OCI-LY3 (cell line): ENCODE data around the gene LGALS14.

Experiments
- H2AFZ ChIP-seq: fragments of 200-600, 300-600 bp; shearing (Covaris generic); 2 replicates; pipeline ENCODE4 v1.6.0; 2014; ENCODE audit warnings: antibody characterized with exemption, low read depth, low read length
- H3K27ac ChIP-seq: fragments of 200-600, 300-600 bp; sonication (generic); 2 replicates; pipeline ENCODE4 v1.5.1; 2014; ENCODE audit warnings: mild to moderate bottlenecking, low read length, moderate library complexity, mixed read lengths
- H3K27me3 ChIP-seq: fragments of 200-600, 300-600 bp; sonication (generic); 2 replicates; pipeline ENCODE4 v1.6.1; 2014; ENCODE audit warnings: low read depth, low read length, mixed read lengths
- H3K36me3 ChIP-seq: fragments of 200-600, 300-600 bp; sonication (generic); replicated peaks from 2 replicates; pipeline ENCODE3; 2014; ENCODE audit warnings: low read depth, low read length, mixed read lengths
- H3K4me1 ChIP-seq: fragments of 300-600, 200-600 bp; sonication (generic); 2 replicates; pipeline ENCODE4 v1.6.1; 2014; ENCODE audit warnings: low read length, mixed read lengths
- H3K4me2 ChIP-seq: fragments of 200-600, 300-600 bp; sonication (generic); 2 replicates; pipeline ENCODE4 v1.6.1; 2014; ENCODE audit warnings: low read length, mixed read lengths
- H3K4me3 ChIP-seq: fragments of 300-600, 200-600 bp; sonication (generic); 2 replicates; pipeline ENCODE4 v1.5.1; 2014; ENCODE audit warnings: antibody characterized with exemption, mild to moderate bottlenecking, low read length, moderate library complexity
- H3K79me2 ChIP-seq: fragments of 300-600, 200-600 bp; shearing (Covaris generic); 2 replicates; pipeline ENCODE4 v1.6.1; 2014; ENCODE audit warnings: mild to moderate bottlenecking, low read length, mixed read lengths
- H3K9ac ChIP-seq: fragments of 300-600, 200-600 bp; shearing (Covaris generic); 2 replicates; pipeline ENCODE4 v1.6.0; 2014; ENCODE audit warnings: mild to moderate bottlenecking, low read length, moderate library complexity
- H3K9me3 ChIP-seq: fragments of 200-600, 300-600 bp; shearing (Covaris generic); 2 replicates; pipeline ENCODE4 v1.6.1; 2014; ENCODE audit warnings: low read length, mixed read lengths; ENCODE audit not compliant: insufficient read depth
- H4K20me1 ChIP-seq: fragments of 200-600, 300-600 bp; sonication (generic); 2 replicates; pipeline ENCODE4 v1.6.1; 2016; ENCODE audit warnings: low read length, mixed read lengths; ENCODE audit not compliant: insufficient read depth
- EZH2phosphoT487 ChIP-seq: fragments of 200-600 bp; shearing (Covaris generic); IDR thresholded peaks from 2 replicates; pipeline ENCODE4 v1.6.1; 2018; ENCODE audit warnings: antibody characterized with exemption, mixed run types, low read depth
- TF ChIP-seq, protein P1 (sequence below): fragments of 200-600, 300-600 bp; sonication (generic); IDR thresholded peaks from 2 replicates; pipeline ENCODE4 v1.5.1; 2014; ENCODE audit warnings: antibody characterized with exemption, low read length, low read depth

The LGALS14 gene

DNA sequence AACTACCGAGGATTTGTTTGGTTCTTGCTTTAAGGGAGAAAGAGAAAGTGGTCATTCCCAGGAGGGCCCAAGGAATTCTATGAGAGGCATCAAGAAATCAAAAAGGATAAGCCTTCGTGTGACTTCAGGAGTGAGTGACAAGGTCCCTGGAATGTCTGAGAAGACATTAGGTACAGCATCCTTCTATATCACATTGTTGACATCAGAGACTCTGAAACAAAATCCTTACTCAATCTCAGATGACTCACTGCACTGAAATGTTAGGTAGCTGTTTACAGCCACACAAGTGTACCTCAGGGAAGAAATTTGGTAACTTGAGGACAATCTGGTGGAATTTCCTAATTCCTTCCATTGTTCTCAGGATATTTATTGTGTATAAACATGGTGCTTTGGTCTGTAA lies 7.9 kb upstream of the LGALS14 start:
- TF ChIP-seq, protein P1, sequence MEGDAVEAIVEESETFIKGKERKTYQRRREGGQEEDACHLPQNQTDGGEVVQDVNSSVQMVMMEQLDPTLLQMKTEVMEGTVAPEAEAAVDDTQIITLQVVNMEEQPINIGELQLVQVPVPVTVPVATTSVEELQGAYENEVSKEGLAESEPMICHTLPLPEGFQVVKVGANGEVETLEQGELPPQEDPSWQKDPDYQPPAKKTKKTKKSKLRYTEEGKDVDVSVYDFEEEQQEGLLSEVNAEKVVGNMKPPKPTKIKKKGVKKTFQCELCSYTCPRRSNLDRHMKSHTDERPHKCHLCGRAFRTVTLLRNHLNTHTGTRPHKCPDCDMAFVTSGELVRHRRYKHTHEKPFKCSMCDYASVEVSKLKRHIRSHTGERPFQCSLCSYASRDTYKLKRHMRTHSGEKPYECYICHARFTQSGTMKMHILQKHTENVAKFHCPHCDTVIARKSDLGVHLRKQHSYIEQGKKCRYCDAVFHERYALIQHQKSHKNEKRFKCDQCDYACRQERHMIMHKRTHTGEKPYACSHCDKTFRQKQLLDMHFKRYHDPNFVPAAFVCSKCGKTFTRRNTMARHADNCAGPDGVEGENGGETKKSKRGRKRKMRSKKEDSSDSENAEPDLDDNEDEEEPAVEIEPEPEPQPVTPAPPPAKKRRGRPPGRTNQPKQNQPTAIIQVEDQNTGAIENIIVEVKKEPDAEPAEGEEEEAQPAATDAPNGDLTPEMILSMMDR: no peak
- TF ChIP-seq EZH2phosphoT487: no peak
- Histone ChIP-seq H3K79me2 (no peaks in the 10 kb centered on the region), H3K27me3 (peaks cover 94% of the 10 kb centered on the region), H3K9ac (no peak overlapping the region), H3K4me2 (no peak overlapping the region), H3K4me3 (no peak overlapping the region), H3K36me3 (no peaks in the 10 kb centered on the region), H4K20me1 (no peaks in the 10 kb centered on the region), H2AFZ (no peak overlapping the region), H3K9me3 (no peaks in the 10 kb centered on the region), H3K27ac (no peak overlapping the region), H3K4me1 (peaks cover 7% of the 10 kb centered on the region)

DNA sequence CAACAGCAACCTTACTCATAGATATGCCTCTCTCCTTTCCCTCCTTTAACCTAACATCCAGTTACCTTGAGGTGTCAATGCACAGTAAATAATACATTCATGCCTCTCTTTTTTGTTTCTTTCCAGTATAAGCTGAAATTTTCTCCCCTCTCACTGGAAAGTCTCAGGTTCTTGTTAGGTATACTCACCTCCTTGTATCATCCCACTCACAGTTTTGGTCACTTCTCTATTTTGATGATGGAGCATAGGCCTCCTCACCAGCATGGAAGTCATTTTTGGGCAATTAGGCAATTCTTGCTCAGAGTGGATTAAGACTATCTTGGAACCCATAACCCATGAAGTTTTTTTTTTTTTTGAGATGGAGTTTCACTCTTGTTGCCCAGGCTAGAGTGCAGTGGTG lies 5.7 kb upstream of the LGALS14 start:
- H3K9ac ChIP-seq: no peak overlapping the region
- H3K27me3 ChIP-seq: peaks cover 93% of the 10 kb centered on the region
- H3K4me2 ChIP-seq: no peak overlapping the region
- no peaks in the 10 kb centered on the region for H3K9me3 ChIP-seq
- no peak overlapping the region for H2AFZ ChIP-seq
- TF ChIP-seq EZH2phosphoT487: no peak
- TF ChIP-seq, protein P1: no peak
- no peaks in the 10 kb centered on the region for H3K36me3 ChIP-seq
- no peak overlapping the region for H3K27ac ChIP-seq
- H3K79me2 ChIP-seq: no peaks in the 10 kb centered on the region
- no peaks in the 10 kb centered on the region for H4K20me1 ChIP-seq
- peaks cover 10% of the 10 kb centered on the region for H3K4me1 ChIP-seq
- no peak overlapping the region for H3K4me3 ChIP-seq

DNA sequence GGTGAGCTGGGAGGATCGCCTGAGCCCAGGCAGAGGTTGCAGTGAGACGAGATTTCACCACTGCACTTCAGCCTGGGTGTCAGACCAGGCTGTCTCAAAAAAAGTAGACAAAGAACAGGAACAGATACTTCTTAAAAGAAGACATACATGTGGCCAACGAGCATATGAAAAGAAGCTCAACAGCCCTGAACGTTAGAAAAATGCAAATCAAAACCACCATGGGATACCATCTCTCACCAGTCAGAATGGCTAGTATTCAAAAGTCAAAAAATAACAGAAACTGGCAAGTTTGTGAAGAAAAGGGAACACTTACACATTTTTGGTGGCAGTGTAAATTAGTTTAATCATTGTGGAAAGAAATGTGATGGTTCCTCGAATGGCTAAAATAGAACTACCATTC lies 3.0 kb upstream of the LGALS14 start:
- TF ChIP-seq, protein P1: no peak
- no peak for TF ChIP-seq EZH2phosphoT487
- peak overlapping the region; percentile 17 for H3K4me2 ChIP-seq

DNA sequence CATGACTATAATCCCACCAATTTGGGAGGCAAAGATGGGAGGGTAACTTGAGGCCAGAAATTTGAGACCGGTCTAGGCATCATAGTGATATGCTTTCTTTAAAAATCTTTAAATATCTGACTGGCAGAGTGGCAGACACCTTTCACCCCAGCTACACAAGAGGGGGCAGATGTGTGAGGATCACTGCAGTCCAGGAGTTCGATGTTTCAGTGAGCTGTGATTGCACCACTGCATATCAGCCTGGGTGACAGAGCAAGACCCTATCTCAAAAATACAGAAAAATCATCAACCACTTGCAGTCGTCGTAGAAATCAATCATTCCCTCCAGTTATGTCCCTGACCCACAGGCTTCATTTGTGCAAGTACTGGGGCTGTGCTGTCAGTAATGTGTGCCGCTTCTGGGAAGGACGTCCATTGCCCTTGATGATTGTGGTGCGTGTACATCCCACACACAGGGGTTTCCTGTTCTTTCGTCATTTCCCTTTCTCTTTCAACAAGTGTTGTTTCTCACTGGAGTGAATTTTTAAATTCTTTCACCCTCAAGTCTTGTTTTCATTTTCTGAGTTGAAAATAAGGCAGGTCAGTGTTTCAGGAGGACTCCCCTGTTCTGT lies 1.4 kb downstream of the LGALS14 start:
- Histone ChIP-seq H3K4me2 (no peak overlapping the region), H4K20me1 (0 out of 2 replicates have a peak, but pooled peaks cover 3% of the 10 kb centered on the region), H3K27ac (no peak overlapping the region), H3K9ac (no peak overlapping the region), H3K4me1 (peaks cover 17% of the 10 kb centered on the region), H2AFZ (no peak overlapping the region), H3K27me3 (peaks cover 86% of the 10 kb centered on the region), H3K79me2 (no peaks in the 10 kb centered on the region), H3K9me3 (no peaks in the 10 kb centered on the region), H3K4me3 (no peak overlapping the region), H3K36me3 (no peaks in the 10 kb centered on the region)
- TF ChIP-seq, protein P1: no peak
- no peak for TF ChIP-seq EZH2phosphoT487

More for the DNA sequence above, 3.0 kb upstream of the LGALS14 start:
- Histone ChIP-seq H2AFZ (no peak overlapping the region), H3K36me3 (no peaks in the 10 kb centered on the region), H4K20me1 (0 out of 2 replicates have a peak, but pooled peaks cover 3% of the 10 kb centered on the region), H3K27me3 (peaks cover 93% of the 10 kb centered on the region), H3K27ac (no peak overlapping the region), H3K4me1 (peaks cover 10% of the 10 kb centered on the region), H3K4me3 (no peak overlapping the region), H3K9me3 (no peaks in the 10 kb centered on the region), H3K9ac (no peak overlapping the region), H3K79me2 (no peaks in the 10 kb centered on the region)
